Parathyroid adenoma (tissue), 2 donors: ENCODE measurements around the gene MAG.

ENCODE experiments used
- H2AFZ ChIP-seq: fragments of 300-600 bp; sonication (generic); one replicate; pipeline ENCODE4 v1.7.0; 2017; ENCODE audit warnings: antibody characterized with exemption, mild to moderate bottlenecking
- H3K27ac ChIP-seq: fragments of 300-600 bp; sonication (generic); one replicate; pipeline ENCODE4 v1.7.0; 2017
- H3K27me3 ChIP-seq: fragments of 300-600 bp; sonication (generic); one replicate; pipeline ENCODE4 v1.7.0; 2017; ENCODE audit warnings: low read length; ENCODE audit not compliant: control insufficient read depth, insufficient read depth
- H3K36me3 ChIP-seq: fragments of 300-600 bp; sonication (generic); one replicate; pipeline ENCODE4 v1.7.0; 2017; ENCODE audit warnings: low read length; ENCODE audit not compliant: control insufficient read depth, insufficient read depth
- H3K4me1 ChIP-seq: fragments of 300-600 bp; sonication (generic); one replicate; pipeline ENCODE4 v1.7.0; 2017; ENCODE audit warnings: control low read depth
- H3K4me2 ChIP-seq: fragments of 300-600 bp; sonication (generic); one replicate; pipeline ENCODE4 v1.7.0; 2017; ENCODE audit warnings: low read length
- H3K4me3 ChIP-seq: fragments of 300-600 bp; sonication (generic); one replicate; pipeline ENCODE4 v1.7.0; 2017; ENCODE audit warnings: low read depth, low read length
- H3K79me2 ChIP-seq: fragments of 300-600 bp; sonication (generic); one replicate; pipeline ENCODE4 v1.7.0; 2017; ENCODE audit warnings: control low read depth
- H3K9ac ChIP-seq: fragments of 300-600 bp; sonication (generic); one replicate; pipeline ENCODE4 v1.7.0; 2017; ENCODE audit warnings: mild to moderate bottlenecking
- H3K9me3 ChIP-seq: fragments of 300-600 bp; sonication (generic); one replicate; pipeline ENCODE4 v1.7.0; 2017; ENCODE audit warnings: low read length; ENCODE audit not compliant: control insufficient read depth
- TF ChIP-seq, protein P1 (sequence below): fragments of 300-600 bp; sonication (generic); IDR thresholded peaks from one replicate; pipeline ENCODE4 v1.7.0; 2017; ENCODE audit warnings: antibody characterized with exemption, mild to moderate bottlenecking
- donor health status: primary hyperparathyroidism.

MAG gene

DNA sequence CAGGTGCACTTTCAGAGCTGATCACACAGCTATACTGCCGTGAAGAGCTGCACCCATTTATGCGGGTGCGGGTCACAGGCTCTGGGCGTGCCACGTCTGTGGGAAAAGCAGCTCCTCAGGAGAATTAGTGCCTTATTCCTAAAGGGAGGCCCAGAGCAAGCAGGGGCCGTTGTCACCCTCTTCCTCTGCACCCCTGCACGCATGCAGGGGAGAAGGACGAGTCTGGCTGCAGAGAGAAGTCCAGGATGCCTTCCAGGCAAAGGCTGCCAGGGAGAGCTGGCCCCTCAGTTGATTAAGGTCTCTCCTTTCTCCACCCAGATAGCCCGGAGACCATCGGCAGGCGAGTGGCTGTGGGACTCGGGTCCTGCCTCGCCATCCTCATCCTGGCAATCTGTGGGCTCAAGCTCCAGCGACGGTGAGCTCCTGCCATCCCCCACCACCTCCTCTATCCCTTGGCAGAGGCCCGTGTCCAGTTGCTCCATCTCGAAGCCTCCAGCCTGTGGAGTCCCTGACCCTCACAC, 52.6 kb downstream of the MAG start:
- Histone ChIP-seq H3K9me3 (no peaks in the 10 kb centered on the region), H3K79me2 (no peaks in the 10 kb centered on the region), H3K27ac (no peak overlapping the region), H3K4me2 (no peak overlapping the region), H3K4me1 (peaks cover 20% of the 10 kb centered on the region), H3K9ac (no peak overlapping the region), H3K4me3 (no peak overlapping the region), H3K36me3 (no peaks in the 10 kb centered on the region), H3K27me3 (no peaks in the 10 kb centered on the region), H2AFZ (no peak overlapping the region)
- TF ChIP-seq, protein P1, sequence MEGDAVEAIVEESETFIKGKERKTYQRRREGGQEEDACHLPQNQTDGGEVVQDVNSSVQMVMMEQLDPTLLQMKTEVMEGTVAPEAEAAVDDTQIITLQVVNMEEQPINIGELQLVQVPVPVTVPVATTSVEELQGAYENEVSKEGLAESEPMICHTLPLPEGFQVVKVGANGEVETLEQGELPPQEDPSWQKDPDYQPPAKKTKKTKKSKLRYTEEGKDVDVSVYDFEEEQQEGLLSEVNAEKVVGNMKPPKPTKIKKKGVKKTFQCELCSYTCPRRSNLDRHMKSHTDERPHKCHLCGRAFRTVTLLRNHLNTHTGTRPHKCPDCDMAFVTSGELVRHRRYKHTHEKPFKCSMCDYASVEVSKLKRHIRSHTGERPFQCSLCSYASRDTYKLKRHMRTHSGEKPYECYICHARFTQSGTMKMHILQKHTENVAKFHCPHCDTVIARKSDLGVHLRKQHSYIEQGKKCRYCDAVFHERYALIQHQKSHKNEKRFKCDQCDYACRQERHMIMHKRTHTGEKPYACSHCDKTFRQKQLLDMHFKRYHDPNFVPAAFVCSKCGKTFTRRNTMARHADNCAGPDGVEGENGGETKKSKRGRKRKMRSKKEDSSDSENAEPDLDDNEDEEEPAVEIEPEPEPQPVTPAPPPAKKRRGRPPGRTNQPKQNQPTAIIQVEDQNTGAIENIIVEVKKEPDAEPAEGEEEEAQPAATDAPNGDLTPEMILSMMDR: no peak

DNA sequence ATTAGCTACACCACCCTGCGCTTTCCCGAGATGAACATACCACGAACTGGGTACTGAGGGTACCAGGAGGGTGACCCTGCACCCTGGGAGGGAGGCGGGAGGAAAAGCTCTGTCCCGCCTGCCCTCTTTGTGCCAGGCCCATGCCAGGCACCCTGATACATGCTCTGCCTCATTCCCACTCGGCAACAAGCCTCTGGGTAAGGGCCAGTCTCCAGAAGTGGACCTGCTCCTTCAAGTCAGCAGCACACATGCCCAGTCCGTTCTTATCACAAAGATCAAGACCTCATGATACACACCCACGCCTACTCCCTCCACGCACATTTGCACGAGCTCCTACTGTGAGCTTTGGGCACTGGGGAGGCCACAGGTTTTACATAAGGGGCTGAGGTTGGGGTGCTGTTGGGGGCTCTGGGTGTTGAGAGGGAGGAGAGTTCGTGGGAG, 53.7 kb downstream of the MAG start:
- H3K9me3 ChIP-seq: no peaks in the 10 kb centered on the region
- H3K4me3 ChIP-seq: no peak overlapping the region
- no peak overlapping the region for H2AFZ ChIP-seq
- H3K36me3 ChIP-seq: no peaks in the 10 kb centered on the region
- H3K27me3 ChIP-seq: no peaks in the 10 kb centered on the region
- no peak overlapping the region for H3K4me2 ChIP-seq
- TF ChIP-seq, protein P1: no peak
- no peak overlapping the region for H3K9ac ChIP-seq
- no peak overlapping the region for H3K27ac ChIP-seq
- peaks cover 20% of the 10 kb centered on the region for H3K4me1 ChIP-seq
- no peaks in the 10 kb centered on the region for H3K79me2 ChIP-seq

DNA sequence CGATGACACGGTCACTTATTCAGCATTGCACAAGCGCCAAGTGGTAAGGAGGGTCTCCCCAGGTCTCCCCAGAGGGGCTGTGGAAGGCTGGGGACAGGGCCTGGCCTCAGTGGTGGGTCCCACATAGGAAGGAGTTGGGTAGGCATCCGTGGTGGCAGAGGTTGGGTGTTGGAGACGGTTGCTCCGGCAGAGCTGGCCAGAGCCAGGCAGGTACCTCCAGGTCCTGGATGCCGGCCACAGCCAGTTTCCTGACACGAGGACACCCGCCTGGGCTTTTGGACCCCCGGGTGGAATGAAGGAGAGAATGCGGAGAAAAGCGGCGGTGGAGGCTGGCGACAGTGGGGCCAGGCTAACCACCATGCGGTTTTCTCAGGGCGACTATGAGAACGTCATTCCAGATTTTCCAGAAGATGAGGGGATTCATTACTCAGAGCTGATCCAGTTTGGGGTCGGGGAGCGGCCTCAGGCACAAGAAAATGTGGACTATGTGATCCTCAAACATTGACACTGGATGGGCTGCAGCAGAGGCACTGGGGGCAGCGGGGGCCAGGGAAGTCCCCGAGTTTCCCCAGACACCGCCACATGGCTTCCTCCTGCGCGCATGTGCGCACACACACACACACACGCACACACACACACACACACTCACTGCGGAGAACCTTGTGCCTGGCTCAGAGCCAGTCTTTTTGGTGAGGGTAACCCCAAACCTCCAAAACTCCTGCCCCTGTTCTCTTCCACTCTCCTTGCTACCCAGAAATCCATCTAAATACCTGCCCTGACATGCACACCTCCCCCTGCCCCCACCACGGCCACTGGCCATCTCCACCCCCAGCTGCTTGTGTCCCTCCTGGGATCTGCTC, 54.5 kb downstream of the MAG start:
- H3K9me3 ChIP-seq: no peaks in the 10 kb centered on the region
- TF ChIP-seq, protein P1: no peak
- no peak overlapping the region for H3K4me2 ChIP-seq
- H3K79me2 ChIP-seq: no peaks in the 10 kb centered on the region
- no peak overlapping the region for H2AFZ ChIP-seq
- no peak overlapping the region for H3K27ac ChIP-seq
- peaks cover 20% of the 10 kb centered on the region for H3K4me1 ChIP-seq
- no peaks in the 10 kb centered on the region for H3K27me3 ChIP-seq
- no peak overlapping the region for H3K9ac ChIP-seq
- no peaks in the 10 kb centered on the region for H3K36me3 ChIP-seq
- no peak overlapping the region for H3K4me3 ChIP-seq

DNA sequence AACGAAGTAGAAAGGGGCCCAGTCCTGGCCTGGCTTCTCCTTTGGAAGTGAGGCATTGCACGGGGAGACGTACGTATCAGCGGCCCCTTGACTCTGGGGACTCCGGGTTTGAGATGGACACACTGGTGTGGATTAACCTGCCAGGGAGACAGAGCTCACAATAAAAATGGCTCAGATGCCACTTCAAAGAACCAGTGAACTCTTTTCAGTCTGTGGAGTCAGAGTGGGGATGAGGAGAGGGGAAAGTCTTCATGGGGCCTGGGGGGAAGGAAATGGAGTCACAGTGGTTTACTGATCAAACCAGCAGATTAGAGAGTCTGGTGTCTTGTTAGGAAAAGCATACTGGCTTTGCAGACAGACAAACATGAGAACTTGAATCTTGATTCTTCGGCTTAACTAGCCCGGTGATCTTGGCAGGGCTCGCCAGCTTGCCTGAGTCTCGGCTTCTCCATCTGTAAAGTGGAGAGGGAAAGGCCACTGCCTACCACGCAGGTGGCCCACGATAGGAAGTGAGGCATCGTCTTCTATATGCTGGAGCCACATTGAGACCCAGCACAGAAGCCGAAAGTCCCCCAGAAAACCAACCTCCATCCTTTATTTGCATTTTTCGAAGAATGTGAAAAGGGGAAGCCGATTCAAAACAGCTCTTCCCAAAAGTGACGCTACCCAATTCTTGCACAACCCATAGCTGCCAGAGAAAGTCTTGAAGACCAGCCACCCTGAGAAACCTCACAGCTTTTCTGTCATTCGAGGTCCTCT, 55.4 kb downstream of the MAG start, which contains the start of gene FFAR1:
FFAR1 (plus strand) TSS at position 732 of the 759 bp plus-strand sequence. CDS start 3,650 bp downstream, outside the sequence.
- H3K27ac ChIP-seq: no peak within 1 kb of the TSS
- no peak within 1 kb of the TSS for H3K4me3 ChIP-seq
- H3K9me3 ChIP-seq: no peaks in the 10 kb centered on the region

More for the DNA sequence above, 55.4 kb downstream of the MAG start, which contains the start of gene FFAR1:
- H3K4me1 ChIP-seq: peaks cover 20% of the 10 kb centered on the region
- H3K4me2 ChIP-seq: no peak within 1 kb of the TSS
- H3K36me3 ChIP-seq: no peaks in the 10 kb centered on the region
- H3K79me2 ChIP-seq: no peaks in the 10 kb centered on the region
- no peaks in the 10 kb centered on the region for H3K27me3 ChIP-seq
- H3K9ac ChIP-seq: no peak within 1 kb of the TSS
- peak within 1 kb of the TSS; percentile 53 for H2AFZ ChIP-seq
- TF ChIP-seq, protein P1: no peak
